HepG2 (cell line): ENCODE results near the gene METTL1. TPM values are rescaled to one million over a fixed set of nuclear protein-coding genes. Genes with fewer than 3 reads are reported as not detected.

Source experiments
- AKAP8 ChIP-seq: sonication (generic); formaldehyde crosslinking; IDR thresholded peaks from 2 replicates; pipeline ENCODE4 v1.5.1; 2020; ENCODE audit warnings: mild to moderate bottlenecking, missing genetic modification reagents
- AKNA ChIP-seq: sonication (generic); formaldehyde crosslinking; IDR thresholded peaks from 2 replicates; pipeline ENCODE4 v1.4.0; 2020; ENCODE audit warnings: missing genetic modification reagents, borderline replicate concordance
- NR1H2 ChIP-seq: sonication (generic); formaldehyde crosslinking; IDR thresholded peaks from 2 replicates; pipeline ENCODE4 v1.8.1; 2022; ENCODE audit warnings: low read depth, missing genetic modification reagents, borderline replicate concordance
- SKI ChIP-seq: fragments of 450-650 bp; IDR thresholded peaks from one replicate; pipeline ENCODE4 v1.6.1; 2018; ENCODE audit warnings: mild to moderate bottlenecking; ENCODE audit not compliant: partially characterized antibody
- TEF ChIP-seq: sonication (generic); formaldehyde crosslinking; IDR thresholded peaks from 2 replicates; pipeline ENCODE4 v1.5.0; 2020; ENCODE audit warnings: missing genetic modification reagents
- ZBTB33 ChIP-seq: sonication (generic); formaldehyde crosslinking; IDR thresholded peaks from 2 replicates; pipeline ENCODE4 v1.4.0; 2020; ENCODE audit warnings: missing genetic modification reagents
- ZKSCAN5 ChIP-seq: sonication (generic); formaldehyde crosslinking; IDR thresholded peaks from 2 replicates; pipeline ENCODE4 v1.5.1; 2020; ENCODE audit warnings: mild to moderate bottlenecking, missing genetic modification reagents
- ZMYM3 ChIP-seq: sonication (generic); formaldehyde crosslinking; IDR thresholded peaks from 2 replicates; pipeline ENCODE4 v1.5.1; 2020; ENCODE audit warnings: mild to moderate bottlenecking, missing genetic modification reagents
- ZNF17 ChIP-seq: sonication (generic); formaldehyde crosslinking; IDR thresholded peaks from 2 replicates; pipeline ENCODE4 v1.5.0; 2020; ENCODE audit warnings: mild to moderate bottlenecking, missing genetic modification reagents
- ZNF180 ChIP-seq: sonication (generic); formaldehyde crosslinking; IDR thresholded peaks from 2 replicates; pipeline ENCODE4 v1.4.0; 2020; ENCODE audit warnings: low read depth, missing genetic modification reagents, borderline replicate concordance
- ZNF446 ChIP-seq: sonication (generic); formaldehyde crosslinking; IDR thresholded peaks from 2 replicates; pipeline ENCODE4 v1.5.0; 2020; ENCODE audit warnings: mild to moderate bottlenecking, missing genetic modification reagents
- ZNF609 ChIP-seq: sonication (generic); formaldehyde crosslinking; IDR thresholded peaks from 2 replicates; pipeline ENCODE4 v1.4.0; 2020; ENCODE audit warnings: mild to moderate bottlenecking, missing genetic modification reagents, borderline replicate concordance
- ZNF720 ChIP-seq: sonication (generic); formaldehyde crosslinking; IDR thresholded peaks from 2 replicates; pipeline ENCODE4 v1.4.0; 2020; ENCODE audit warnings: missing genetic modification reagents
- ZNF766 ChIP-seq: sonication (generic); formaldehyde crosslinking; IDR thresholded peaks from 2 replicates; pipeline ENCODE4 v1.5.0; 2020; ENCODE audit warnings: missing genetic modification reagents, borderline replicate concordance
- ZNF773 ChIP-seq: sonication (generic); formaldehyde crosslinking; IDR thresholded peaks from 2 replicates; pipeline ENCODE4 v1.4.0; 2020; ENCODE audit warnings: missing genetic modification reagents, borderline replicate concordance
- ZNF839 ChIP-seq: sonication (generic); formaldehyde crosslinking; IDR thresholded peaks from 2 replicates; pipeline ENCODE4 v1.4.0; 2020; ENCODE audit warnings: missing genetic modification reagents, mild to moderate bottlenecking, borderline replicate concordance
- polyA plus RNA-seq, 8 experiments: library from polyadenylated mRNA; depleted of rRNA in 3 of 8; stranded (reverse) in 7 of 8; unstranded in 1 of 8; fragments of >200 nt; fragmentation: Illumina TruSeq in 4 of 8; extraction: Trizol in 4 of 8; gene quantifications; 2 replicates each; pipeline versions ENCODE4 v1.2.1 to v1.2.3, GENCODE V29; 2011 to 2016; ENCODE audit warnings: low read depth in 4 of 8, missing spikeins in 1 of 8, mixed read lengths in 1 of 8; ENCODE audit not compliant: insufficient read depth in 1 of 8
- total RNA-seq, 5 experiments: library from RNA; depleted of rRNA; stranded (reverse); fragments of >200 nt; fragmentation: Illumina TruSeq; extraction: Trizol; gene quantifications; 2 replicates each; pipeline ENCODE4 v1.2.3, GENCODE V29; 2016; ENCODE audit warnings: low read depth in 1 of 5

Gene METTL1
- total and polyA plus RNA-seq, 2 of the 13 experiments (the other 11 are each of a cell fraction or from before 2014, with no cell fraction given), result 34.7 to 36.9 TPM

GRCh38 chr12:57782608-57783465, 10.9 kb upstream of the METTL1 start, which contains the start of gene TSFM (continued):
- TF ChIP-seq ZNF609 (peak; percentile 40; the same call in 1 of the 2 replicates), ZNF180 (CRISPR knock-in tag) (no peak), ZMYM3 (CRISPR knock-in tag) (no peak), ZNF773 (CRISPR knock-in tag) (no peak), AKAP8 (CRISPR knock-in tag) (peak; percentile 85), ZNF720 (CRISPR knock-in tag) (no peak), ZNF446 (CRISPR knock-in tag) (no peak), ZKSCAN5 (CRISPR knock-in tag) (no peak), ZNF17 (CRISPR knock-in tag) (no peak), NR1H2 (CRISPR knock-in tag) (no peak), ZBTB33 (peak; percentile 51), ZNF766 (CRISPR knock-in tag) (peak; percentile 90; the same call in 1 of the 2 replicates), SKI (no peak), ZNF839 (CRISPR knock-in tag) (no peak), TEF (CRISPR knock-in tag) (no peak), AKNA (CRISPR knock-in tag) (no peak)
